Mesenchymal stem cell (in vitro differentiated cells and primary cell): Measurements from ENCODE around the gene MICAL2.

Experiments
- DNase-seq: peaks from one replicate; pipeline ENCODE4 v3.0.0-alpha.2; 2013
- H2AFZ ChIP-seq: one replicate; pipeline ENCODE4 v1.6.1; 2013; ENCODE audit warnings: low read depth, mild to moderate bottlenecking, control low read depth, inconsistent platforms, low read length, moderate library complexity
- H2AK5ac ChIP-seq: 2 replicates; pipeline ENCODE4 v1.6.1; 2013; ENCODE audit warnings: low read length, moderate library complexity, mild to moderate bottlenecking, inconsistent platforms; ENCODE audit not compliant: severe bottlenecking
- H2BK120ac ChIP-seq: one replicate; pipeline ENCODE4 v1.6.1; 2013; ENCODE audit warnings: low read depth, mild to moderate bottlenecking, inconsistent platforms, low read length, moderate library complexity
- H2BK12ac ChIP-seq, 2 experiments: one replicate each; pipeline ENCODE4 v1.6.1; 2013; ENCODE audit warnings: inconsistent platforms in 2 of 2, low read length in 2 of 2, mild to moderate bottlenecking in 2 of 2, moderate library complexity in 2 of 2, control low read depth in 1 of 2
- H2BK15ac ChIP-seq: one replicate; pipeline ENCODE4 v1.6.1; 2013; ENCODE audit warnings: mild to moderate bottlenecking, low read depth, inconsistent platforms; ENCODE audit not compliant: poor library complexity, severe bottlenecking
- H2BK5ac ChIP-seq: 2 replicates; pipeline ENCODE4 v1.6.1; 2013; ENCODE audit warnings: low read depth, mild to moderate bottlenecking, low read length, control low read depth, inconsistent platforms; ENCODE audit not compliant: poor library complexity, severe bottlenecking
- H3K14ac ChIP-seq, 2 experiments: one replicate each; pipeline ENCODE4 v1.6.1; 2013; ENCODE audit warnings: inconsistent platforms in 2 of 2, low read length in 2 of 2, control low read depth in 1 of 2, mild to moderate bottlenecking in 1 of 2, moderate library complexity in 1 of 2
- H3K18ac ChIP-seq, 2 experiments: one replicate each; pipeline ENCODE4 v1.6.1; 2013; ENCODE audit warnings: inconsistent platforms in 2 of 2, low read length in 2 of 2, control low read depth in 1 of 2, low read depth in 1 of 2, mild to moderate bottlenecking in 1 of 2
- H3K23ac ChIP-seq, 2 experiments: one replicate each; pipeline ENCODE4 v1.6.1; 2013; ENCODE audit warnings: inconsistent platforms in 2 of 2, low read length in 2 of 2, mild to moderate bottlenecking in 2 of 2, moderate library complexity in 2 of 2, control low read depth in 1 of 2
- H3K27ac ChIP-seq: 2 replicates; pipeline ENCODE4 v1.5.1; 2013; ENCODE audit warnings: mild to moderate bottlenecking, moderate library complexity, low read length, control low read depth, inconsistent platforms; ENCODE audit not compliant: poor library complexity, severe bottlenecking
- H3K27me3 ChIP-seq, 2 experiments: 2 replicates each; pipeline versions ENCODE4 v1.6.1 to v1.7.0; 2013; ENCODE audit warnings: low read length in 2 of 2, mild to moderate bottlenecking in 2 of 2, moderate library complexity in 2 of 2, control low read depth in 1 of 2, inconsistent platforms in 1 of 2; ENCODE audit not compliant: control insufficient read depth in 1 of 2, insufficient read depth in 1 of 2
- H3K36me3 ChIP-seq, 2 experiments: 2 replicates each; pipeline versions ENCODE4 v1.6.1 to v1.7.0; 2013; ENCODE audit warnings: low read length in 2 of 2, control low read depth in 1 of 2, inconsistent platforms in 1 of 2, low read depth in 1 of 2, mild to moderate bottlenecking in 1 of 2; ENCODE audit not compliant: insufficient read depth in 2 of 2, control insufficient read depth in 1 of 2
- H3K4ac ChIP-seq, 2 experiments: one replicate each; pipeline ENCODE4 v1.6.1; 2013; ENCODE audit warnings: inconsistent platforms in 2 of 2, low read length in 2 of 2, mild to moderate bottlenecking in 2 of 2, moderate library complexity in 2 of 2, control low read depth in 1 of 2, low read depth in 1 of 2
- H3K4me1 ChIP-seq: 2 replicates; pipeline ENCODE4 v1.6.1; 2013; ENCODE audit warnings: low read depth, low read length, control low read depth; ENCODE audit not compliant: control insufficient read depth, insufficient read depth
- H3K4me2 ChIP-seq: 2 replicates; pipeline ENCODE4 v1.6.1; 2013; ENCODE audit warnings: low read length, mild to moderate bottlenecking, inconsistent platforms; ENCODE audit not compliant: poor library complexity, severe bottlenecking
- H3K4me3 ChIP-seq, 2 experiments: 2 replicates each; pipeline versions ENCODE4 v1.5.1 to v1.7.0; 2013; ENCODE audit warnings: low read length in 2 of 2, mild to moderate bottlenecking in 2 of 2, control low read depth in 1 of 2, low read depth in 1 of 2; ENCODE audit not compliant: insufficient read depth in 1 of 2
- H3K79me1 ChIP-seq: replicated peaks from 2 replicates; pipeline ENCODE4 v1.6.1; 2013; ENCODE audit warnings: mild to moderate bottlenecking, control low read depth, low read length, inconsistent platforms; ENCODE audit not compliant: poor library complexity, severe bottlenecking
- H3K9ac ChIP-seq: 2 replicates; pipeline ENCODE4 v1.7.0; 2013; ENCODE audit warnings: mild to moderate bottlenecking, low read length, moderate library complexity
- H3K9me3 ChIP-seq: 2 replicates; pipeline ENCODE4 v1.7.0; 2013; ENCODE audit warnings: mild to moderate bottlenecking, low read length; ENCODE audit not compliant: control insufficient read depth
- H4K8ac ChIP-seq: one replicate; pipeline ENCODE4 v1.6.1; 2013; ENCODE audit warnings: inconsistent platforms, mild to moderate bottlenecking, low read length, moderate library complexity
- H4K91ac ChIP-seq: one replicate; pipeline ENCODE4 v1.6.1; 2013; ENCODE audit warnings: mild to moderate bottlenecking, low read length, inconsistent platforms
- WGBS: methylation state at CpG from one replicate; pipeline ENCODE4 v1.1.7; 2013; ENCODE audit warnings: mixed read lengths; 5-methylcytosine and 5-hydroxymethylcytosine counted together

Gene MICAL2

DNA sequence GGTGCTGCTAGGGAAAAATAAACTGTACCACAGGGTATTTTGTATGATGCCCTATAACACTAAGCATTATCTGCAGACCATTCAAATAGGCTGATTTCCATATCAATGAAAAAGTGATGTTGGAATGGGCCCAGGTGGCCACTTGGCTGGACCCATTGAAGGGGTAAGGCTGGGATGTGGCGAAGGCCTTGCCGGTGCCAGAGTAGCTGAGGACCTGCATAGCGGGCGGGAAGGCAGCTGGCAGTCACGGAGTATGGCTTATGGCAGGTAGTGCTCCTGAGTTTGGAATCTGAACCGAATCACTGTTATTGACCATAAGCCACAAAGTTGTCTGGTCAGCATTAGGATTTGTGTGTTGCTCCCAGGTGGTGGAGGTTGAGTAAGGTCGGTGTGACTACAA lies 131.0 kb downstream of the MICAL2 start:
- 97% methylated on average over 7 of the region's 7 CpGs for WGBS
- no peak overlapping the region for H2AFZ ChIP-seq
- H3K18ac ChIP-seq, result no peak overlapping the region

DNA sequence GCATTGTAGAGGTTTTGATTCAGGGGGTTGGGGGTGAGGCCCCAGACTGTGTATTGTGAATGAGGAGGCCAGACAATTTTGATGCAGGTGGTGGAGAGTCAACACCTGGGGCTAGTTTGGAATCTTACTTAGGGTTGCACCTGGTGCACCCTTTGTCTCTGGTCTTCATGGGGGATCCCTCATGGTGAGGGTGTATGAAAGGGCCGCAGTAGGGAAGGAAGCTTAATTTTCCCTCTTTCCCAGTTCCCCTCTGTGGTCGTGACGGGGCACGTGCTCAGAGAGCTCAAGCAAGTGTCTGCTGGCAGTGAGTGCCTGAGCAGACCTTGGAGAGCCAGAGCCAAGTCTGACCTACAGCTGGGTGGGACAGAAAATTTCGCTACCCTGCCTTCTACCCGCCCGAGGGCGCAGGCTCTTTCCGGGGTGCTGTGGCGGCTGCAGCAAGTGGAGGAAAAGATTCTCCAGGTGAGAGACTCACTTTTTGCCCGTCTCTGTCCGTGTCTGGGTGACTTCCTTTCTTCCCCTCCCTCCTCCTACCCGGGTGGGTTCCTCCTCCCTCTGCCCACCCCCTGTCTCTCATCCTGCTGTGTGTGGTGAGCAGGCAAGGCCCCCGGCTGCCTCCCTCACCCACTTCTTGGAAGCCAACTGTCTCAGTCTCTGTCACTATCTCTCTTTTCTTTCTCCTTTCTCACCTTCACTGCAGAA lies 131.7 kb downstream of the MICAL2 start:
- Histone ChIP-seq H3K9me3 (no peaks in the 10 kb centered on the region), H2AFZ (no peak overlapping the region), H3K23ac (no peak overlapping the region), H2AK5ac (no peak overlapping the region), H4K91ac (no peak overlapping the region), H3K4me2 (no peak overlapping the region), H3K36me3 (peaks cover 42 to 58% of the 10 kb centered on the region in 2 experiments), H3K14ac (no peak overlapping the region), H3K9ac (no peak overlapping the region), H3K4me1 (peaks cover 6% of the 10 kb centered on the region), H3K4ac (no peak overlapping the region), H4K8ac (no peak overlapping the region), H3K18ac (no peak overlapping the region), H3K27ac (no peak overlapping the region), H2BK12ac (no peak overlapping the region), H3K27me3 (no peaks in the 10 kb centered on the region), H3K79me1 (peaks cover 20% of the 10 kb centered on the region), H3K4me3 (no peak overlapping the region), H2BK15ac (no peak overlapping the region), H2BK5ac (no peak overlapping the region), H2BK120ac (no peak overlapping the region)
- 80% methylated on average over 14 of the region's 14 CpGs for WGBS
- DNase-seq, result no peak

More for the DNA sequence above, 131.0 kb downstream of the MICAL2 start:
- Histone ChIP-seq H2BK5ac (no peak overlapping the region), H3K4ac (no peak overlapping the region), H3K9ac (no peak overlapping the region), H3K23ac (no peak overlapping the region), H3K4me1 (peaks cover 6% of the 10 kb centered on the region), H3K27ac (no peak overlapping the region), H3K9me3 (no peaks in the 10 kb centered on the region), H3K27me3 (no peaks in the 10 kb centered on the region), H4K8ac (no peak overlapping the region), H2AK5ac (no peak overlapping the region), H2BK120ac (no peak overlapping the region), H2BK15ac (no peak overlapping the region), H4K91ac (no peak overlapping the region), H3K4me2 (no peak overlapping the region), H2BK12ac (no peak overlapping the region), H3K79me1 (peaks cover 20% of the 10 kb centered on the region), H3K4me3 (no peak overlapping the region), H3K36me3 (peaks cover 46 to 55% of the 10 kb centered on the region in 2 experiments), H3K14ac (no peak overlapping the region)
- DNase-seq, result no peak

DNA sequence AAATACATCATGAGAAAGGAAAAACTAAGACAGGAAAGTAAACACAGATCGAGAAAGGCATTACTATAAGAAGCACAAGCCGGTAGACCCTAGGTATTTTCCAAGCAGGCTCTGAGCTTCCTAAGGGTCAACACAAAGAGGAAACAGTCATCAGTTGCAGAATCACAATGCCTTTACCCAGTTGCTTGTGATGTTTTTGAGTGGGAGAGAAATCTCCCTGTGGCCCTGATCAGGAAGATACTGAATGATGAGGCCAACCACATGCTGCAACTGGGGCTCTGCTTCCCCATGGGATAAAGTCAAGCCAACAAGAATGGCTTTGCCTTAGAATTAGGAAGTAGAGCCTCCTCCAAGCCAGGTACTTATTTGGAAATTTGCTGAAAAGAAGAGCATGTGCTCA lies 132.6 kb downstream of the MICAL2 start:
- no peak overlapping the region for H3K9ac ChIP-seq
- H3K9me3 ChIP-seq, result no peaks in the 10 kb centered on the region
- DNase-seq, result no peak
- H3K23ac ChIP-seq, result no peak overlapping the region
- H2BK120ac ChIP-seq, result no peak overlapping the region
- H3K4me3 ChIP-seq, result no peak overlapping the region
- no peak overlapping the region for H3K18ac ChIP-seq
- no peak overlapping the region for H2AFZ ChIP-seq
- no peak overlapping the region for H3K4ac ChIP-seq
- H3K14ac ChIP-seq, result no peak overlapping the region
- no peak overlapping the region for H2BK12ac ChIP-seq
- no peak overlapping the region for H2BK5ac ChIP-seq
- 90% methylated on average over 2 of the region's 2 CpGs for WGBS
- H3K27me3 ChIP-seq, result no peaks in the 10 kb centered on the region
- no peak overlapping the region for H3K27ac ChIP-seq
- H2AK5ac ChIP-seq, result no peak overlapping the region
- no peak overlapping the region for H4K8ac ChIP-seq
- no peak overlapping the region for H3K4me2 ChIP-seq
- H3K79me1 ChIP-seq, result peaks cover 20% of the 10 kb centered on the region
- H4K91ac ChIP-seq, result no peak overlapping the region
- H2BK15ac ChIP-seq, result no peak overlapping the region
- H3K36me3 ChIP-seq, result peaks cover 35 to 61% of the 10 kb centered on the region in 2 experiments
- peaks cover 6% of the 10 kb centered on the region for H3K4me1 ChIP-seq

DNA sequence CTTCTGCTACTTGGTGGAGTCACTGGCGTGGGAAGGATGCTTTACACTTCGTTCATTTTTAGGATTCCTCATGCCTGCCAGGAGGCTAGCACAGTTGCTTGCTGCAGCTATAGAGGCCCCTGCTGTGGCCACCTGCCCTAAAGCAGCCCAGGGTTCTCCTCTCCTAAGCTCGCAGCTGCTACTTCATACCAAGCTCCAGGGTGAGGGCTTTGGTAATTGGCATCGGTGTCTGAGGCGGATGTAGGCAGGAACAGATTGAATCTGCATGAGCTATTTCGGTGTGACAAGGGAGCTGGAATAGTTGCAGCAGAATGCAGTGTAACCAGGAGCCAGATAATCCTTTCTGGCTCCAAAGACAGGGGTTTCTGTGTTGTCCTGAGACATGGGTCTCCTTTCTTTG lies 133.1 kb downstream of the MICAL2 start:
- H2BK12ac ChIP-seq, result no peak overlapping the region
- no peak overlapping the region for H4K91ac ChIP-seq
- H2BK15ac ChIP-seq, result no peak overlapping the region
- H3K14ac ChIP-seq, result no peak overlapping the region
- H2AK5ac ChIP-seq, result no peak overlapping the region
- peaks cover 20% of the 10 kb centered on the region for H3K79me1 ChIP-seq
- H3K4me2 ChIP-seq, result no peak overlapping the region
- H2BK120ac ChIP-seq, result no peak overlapping the region
- no peak overlapping the region for H3K4ac ChIP-seq
- no peak overlapping the region for H3K4me3 ChIP-seq
- no peak overlapping the region for H3K9ac ChIP-seq
- no peak for DNase-seq
- no peak overlapping the region for H3K23ac ChIP-seq
- 96% methylated on average over 6 of the region's 6 CpGs for WGBS
- peaks cover 10% of the 10 kb centered on the region for H3K4me1 ChIP-seq
- no peaks in the 10 kb centered on the region for H3K9me3 ChIP-seq
- no peak overlapping the region for H2AFZ ChIP-seq
- H3K27me3 ChIP-seq, result no peaks in the 10 kb centered on the region
- no peak overlapping the region for H2BK5ac ChIP-seq
- H4K8ac ChIP-seq, result no peak overlapping the region
- no peak overlapping the region for H3K27ac ChIP-seq
- no peak overlapping the region for H3K18ac ChIP-seq
- H3K36me3 ChIP-seq, result peaks cover 30 to 66% of the 10 kb centered on the region in 2 experiments
